DMS53 (cell line): ENCODE data around the gene KIAA1671.
"Not testable (repeated sequence)": the region's sequence is repeated elsewhere in the genome, so short reads cannot be mapped to it uniquely, and the experiment has no call there.

Experiments
- DNase-seq: peaks from one replicate; lab custom pipeline; 2025; lab: John Stamatoyannopoulos, UW

KIAA1671 gene

DNA sequence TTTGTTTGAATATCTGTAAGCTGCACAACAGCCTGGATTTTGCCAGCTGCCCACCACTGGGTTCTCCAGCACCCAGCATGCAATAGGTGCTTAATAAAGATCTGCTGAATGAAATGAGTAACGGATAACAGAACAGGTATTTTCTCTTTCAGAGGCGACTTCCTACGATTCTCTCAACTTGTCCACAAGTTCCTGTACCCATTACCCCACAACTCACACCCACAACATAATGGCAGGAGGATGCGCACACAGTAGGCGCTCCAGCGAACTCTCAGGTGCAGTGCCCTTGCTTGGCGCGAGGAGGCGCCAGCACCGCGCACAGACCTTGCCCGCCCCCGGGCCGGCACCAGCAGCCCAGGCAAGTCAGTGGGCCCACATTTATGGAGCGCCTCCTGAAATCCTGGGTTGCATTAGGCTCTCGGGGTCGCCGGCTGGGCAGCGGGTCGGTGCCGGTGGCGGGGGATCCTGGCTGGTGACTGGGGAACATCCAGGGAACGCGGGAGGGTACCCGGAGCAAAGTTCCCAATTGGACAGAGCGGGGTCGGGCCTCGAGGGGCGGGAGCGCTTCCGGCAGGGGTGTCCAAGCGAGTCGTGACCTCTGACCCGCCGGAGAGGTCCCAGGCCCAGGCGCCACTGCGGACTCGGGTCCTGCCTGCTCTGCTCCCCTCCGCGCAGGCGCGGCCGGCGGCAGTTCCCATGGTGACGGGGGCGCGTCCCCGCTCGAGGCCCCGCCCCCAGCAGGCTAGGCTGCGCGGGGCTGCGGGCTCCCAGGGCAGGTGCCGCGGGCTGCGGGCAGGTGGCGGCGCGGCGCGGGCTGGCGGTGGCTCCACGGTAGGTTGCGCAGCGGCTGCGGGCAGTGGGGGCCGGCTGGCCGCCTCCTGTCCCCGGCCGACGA is at the start of gene KIAA1671:
Gene KIAA1671 (plus strand): TSS at position 775 of the 895 bp plus-strand sequence. CDS start 75,284 bp downstream, outside the sequence.
- peak; percentile 85 for DNase-seq

DNA sequence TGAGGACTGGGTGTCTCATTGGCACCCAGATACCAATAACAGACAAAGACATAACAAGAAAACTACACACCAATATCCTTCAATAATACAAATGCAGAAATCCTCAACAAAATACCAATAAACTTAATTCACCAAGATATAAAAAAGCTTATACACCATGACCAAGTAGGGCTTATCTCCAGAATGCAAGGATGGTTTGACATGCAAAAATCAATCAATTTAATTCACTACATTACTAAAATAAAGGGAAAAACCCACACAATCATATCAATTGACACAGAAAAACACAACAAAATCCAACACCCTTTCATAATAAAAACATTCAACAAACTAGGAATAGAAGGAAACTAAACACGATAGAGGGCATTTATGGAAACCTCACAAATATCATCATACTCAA is 46.6 kb upstream of the KIAA1671 start:
- no peak for DNase-seq

DNA sequence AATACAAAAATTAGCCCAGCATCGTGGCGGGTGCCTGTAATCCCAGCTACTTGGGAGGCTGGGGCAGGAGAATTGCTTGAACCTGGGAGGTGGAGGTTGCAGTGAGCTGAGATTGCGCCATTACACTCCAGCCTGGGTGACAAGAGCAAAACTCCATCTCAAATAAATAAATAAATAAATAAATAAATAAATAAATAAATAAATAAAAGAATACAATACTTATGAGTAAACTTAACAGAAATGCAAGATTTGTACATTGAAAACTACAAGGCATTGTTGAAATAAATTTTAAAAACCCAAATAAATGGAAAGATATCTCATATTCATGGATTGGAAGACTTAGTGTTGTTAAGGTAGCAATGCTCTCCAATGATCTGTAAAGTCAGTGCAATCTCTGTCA is 45.4 kb upstream of the KIAA1671 start:
- DNase-seq = not testable (repeated sequence)

DNA sequence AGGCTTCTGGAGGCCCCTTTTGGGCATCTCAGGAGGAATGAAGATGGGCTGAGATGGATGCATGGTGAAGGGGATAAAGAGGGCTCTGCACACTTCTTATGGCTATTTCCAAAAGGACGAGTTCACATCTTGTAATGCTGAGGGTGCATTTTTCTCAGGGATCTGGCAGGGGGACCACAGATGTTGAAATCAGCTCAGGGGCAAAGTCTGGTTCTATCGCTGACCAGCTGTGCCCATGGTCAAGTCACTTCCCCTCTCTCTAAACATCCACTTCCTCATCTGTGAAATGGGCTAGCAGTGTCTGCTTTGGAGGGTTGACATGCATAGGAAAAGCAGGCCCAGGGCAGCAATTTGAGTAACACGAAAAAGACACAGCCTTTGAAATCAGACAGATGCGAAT is 32.5 kb upstream of the KIAA1671 start:
- DNase-seq = no peak

DNA sequence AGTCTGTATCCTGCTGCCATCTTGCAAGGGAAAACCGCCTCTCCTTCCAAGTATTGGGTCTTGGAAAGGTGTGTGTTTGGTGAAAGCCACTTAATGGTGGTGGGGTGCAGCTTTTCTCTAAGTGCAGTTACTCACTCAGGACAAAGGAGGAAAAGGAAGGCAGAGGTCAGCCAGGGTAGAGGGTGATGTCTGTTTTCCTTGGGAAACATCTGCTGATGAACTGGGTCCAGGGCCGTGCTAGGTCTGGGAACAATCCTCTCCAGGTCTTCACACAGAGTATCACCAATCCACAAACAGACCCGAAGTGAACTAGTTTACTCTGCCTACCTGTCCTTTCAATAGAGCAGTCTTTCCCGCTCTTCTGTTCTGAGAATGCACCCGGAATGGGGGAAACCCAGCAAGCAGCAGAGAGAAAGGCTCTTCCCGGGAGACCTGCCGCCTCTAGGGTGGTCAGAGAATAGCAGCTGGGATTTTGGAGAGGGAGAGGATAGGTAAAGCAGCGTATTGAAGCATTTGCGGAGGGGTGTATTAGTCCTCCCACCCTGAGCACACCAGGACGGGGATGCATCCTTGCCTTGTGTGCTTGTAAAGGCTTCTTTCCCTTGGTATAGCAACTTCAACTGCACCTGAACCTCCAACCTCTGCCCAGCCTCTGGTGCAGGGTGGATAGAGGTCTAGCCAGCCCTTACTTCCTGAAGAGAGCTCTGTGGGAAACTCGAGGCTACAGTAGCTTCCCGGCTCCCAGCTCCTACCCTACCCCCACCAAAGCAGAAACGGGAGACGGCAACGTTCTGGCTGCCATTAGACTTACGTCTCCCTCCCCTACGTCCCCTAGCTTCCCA is 26.7 kb upstream of the KIAA1671 start:
- DNase-seq = no peak

DNA sequence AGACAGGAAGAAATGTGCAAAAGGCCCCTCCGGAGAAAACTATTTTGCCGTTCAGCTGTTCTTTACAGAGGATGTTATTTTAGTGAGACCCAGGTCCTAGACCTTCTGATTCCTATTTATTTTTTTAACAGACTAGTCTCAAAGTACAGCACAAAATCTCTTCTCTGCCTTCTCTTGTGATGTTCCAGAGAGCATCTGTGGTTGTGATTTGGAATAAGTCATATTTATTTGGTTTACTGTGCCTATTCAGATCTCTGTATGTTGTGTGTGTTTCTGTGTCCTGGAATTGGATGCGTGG is 26.1 kb upstream of the KIAA1671 start:
- no peak for DNase-seq

DNA sequence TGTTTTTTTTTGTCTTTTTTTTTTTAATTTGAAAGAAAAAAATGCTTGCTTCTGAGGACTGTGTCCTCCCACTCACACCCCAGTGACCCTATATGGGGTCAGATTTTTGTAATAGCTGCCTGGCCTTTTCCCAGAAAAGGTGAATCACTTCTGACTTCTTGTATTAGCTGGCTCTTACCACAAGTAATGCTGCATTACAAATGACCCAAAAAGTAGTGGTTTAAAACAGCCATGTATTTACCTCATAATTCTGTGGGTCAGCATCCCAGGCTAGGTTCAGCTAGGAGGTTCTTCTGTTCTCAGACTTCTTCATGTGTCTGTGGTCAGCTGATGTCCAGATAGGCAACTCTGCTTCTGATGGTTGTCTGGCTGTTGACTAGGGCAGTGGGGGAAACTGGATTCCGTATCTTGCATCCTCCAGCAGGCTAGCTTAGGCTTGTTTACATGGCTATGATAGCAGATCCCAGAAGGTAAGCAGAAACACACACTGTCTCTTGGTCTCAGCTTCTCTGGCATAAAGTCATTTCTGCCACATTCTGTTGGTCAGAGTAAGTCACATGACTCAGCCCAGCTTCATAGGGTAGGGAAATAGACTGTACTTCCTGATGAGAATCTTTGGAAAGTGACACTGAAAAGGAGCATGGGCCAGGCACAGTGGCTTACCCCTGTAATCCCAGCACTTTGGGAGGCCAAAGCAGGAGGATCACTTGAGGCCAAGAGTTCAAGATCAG is 25.5 kb upstream of the KIAA1671 start:
- DNase-seq = peak; percentile 8

DNA sequence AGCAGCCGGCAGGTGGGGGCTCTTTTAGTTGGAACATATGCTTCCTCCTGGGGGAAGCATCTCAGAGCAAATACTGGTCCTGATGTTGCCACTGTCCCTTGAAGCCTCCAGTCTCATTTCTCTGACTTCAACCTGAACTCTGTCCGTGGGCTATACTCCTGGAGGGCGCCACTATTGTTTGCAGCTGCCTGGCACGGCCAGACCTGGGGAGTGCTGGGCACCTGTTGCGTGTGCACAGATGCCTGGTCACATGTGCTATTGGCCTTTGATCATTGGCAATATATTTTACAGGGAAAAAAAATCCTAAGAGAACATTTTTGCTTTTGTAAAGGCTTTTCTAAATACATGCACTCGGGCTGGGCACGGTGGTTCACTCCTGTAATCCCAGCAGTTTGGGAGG is 24.2 kb upstream of the KIAA1671 start:
- DNase-seq = no peak

DNA sequence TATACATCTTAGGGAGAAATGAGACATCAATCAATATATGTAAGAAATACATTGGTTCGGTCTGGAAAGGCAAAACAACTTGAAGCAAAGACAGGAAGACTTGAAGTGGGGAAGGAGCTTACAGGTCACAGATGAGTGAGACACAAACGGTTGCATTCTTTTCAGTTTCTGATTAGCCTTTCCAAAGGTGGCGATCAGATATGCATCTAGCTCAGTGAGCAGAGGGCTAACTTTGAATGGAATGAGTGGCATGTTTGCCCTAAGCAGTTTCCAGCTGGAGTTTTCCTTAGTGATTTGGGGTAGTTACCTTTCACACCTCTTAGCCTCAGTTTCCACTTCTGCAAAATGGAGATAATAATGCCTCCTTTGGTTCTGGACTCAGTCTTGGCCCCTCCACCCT is 21.8 kb upstream of the KIAA1671 start:
- no peak for DNase-seq

DNA sequence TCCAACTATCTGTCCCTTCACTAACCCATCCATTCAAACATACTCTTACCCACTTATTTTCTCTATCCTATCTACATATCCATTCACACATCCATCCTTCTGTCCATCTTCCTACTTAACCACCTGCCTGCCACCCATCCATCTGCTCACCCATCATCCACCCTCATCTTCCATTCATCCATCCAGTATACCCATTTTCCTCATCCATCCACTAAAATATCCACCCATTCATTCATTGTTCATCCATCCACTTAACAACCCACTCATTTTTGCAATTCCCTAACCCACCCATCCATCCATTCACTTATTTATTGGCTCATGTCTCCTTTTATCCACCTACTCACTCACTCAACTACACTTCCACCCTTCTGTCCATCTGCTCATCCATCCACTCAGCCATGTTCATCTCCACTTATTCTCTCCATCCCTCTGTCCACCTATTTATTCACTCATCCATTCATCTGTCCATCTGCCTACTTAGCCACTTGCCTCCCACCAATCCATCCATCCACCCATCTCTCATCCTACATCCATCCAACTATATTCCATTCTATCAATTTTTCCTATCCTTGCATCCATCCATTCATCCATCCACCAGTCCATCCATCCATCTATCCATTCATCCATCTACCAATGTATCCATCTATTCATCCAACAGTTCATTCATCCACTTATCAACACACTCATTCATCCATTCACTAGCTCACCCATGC is 16.6 kb upstream of the KIAA1671 start:
- no peak for DNase-seq

DNA sequence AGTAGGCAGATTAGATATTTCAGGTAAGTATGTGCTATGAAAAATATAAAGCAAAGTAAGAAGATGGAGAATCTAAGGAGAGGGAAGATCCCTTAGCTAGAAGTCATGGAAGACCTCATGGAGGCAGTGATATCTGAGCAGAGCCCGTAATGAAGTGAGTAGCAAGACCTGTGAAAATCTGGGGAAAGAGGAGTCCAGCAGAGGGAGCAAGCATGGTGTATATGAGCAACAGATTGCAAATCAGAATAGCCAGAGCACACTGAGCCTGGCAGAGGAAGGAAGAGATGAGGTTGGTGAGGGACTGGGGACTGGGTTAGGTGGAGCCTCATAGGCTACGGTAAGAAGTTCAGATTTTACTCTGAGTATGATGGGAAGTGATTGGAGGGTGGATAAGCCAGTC is 15.4 kb upstream of the KIAA1671 start:
- DNase-seq = peak; percentile 27

DNA sequence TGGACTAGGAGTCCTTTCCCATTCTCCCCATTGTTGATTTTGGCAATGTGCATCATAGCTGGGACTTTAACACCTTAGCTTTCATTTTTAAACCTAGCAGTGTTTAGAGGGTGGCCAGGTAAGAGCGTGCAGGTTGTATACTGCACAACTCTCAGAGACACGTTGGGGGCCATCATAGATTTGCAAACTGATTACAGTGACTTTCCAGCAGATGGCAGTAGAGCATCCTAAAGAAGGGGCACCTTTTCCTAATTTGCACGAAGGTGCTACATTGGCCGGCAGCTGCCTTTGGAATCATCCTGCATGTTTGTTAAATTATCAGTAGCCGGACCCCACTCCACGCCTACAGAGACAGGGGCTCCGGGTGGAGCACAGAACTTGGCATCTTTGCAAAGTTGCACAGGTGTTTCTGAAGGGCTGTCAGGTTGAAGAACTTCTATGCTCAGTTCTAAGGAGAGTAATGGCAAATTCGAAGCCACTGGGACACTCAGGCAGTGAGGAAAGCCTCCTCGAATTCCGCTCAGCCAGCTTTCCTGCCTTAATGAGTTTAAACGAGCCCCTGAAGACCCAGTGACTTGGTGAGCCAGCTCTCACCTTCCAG is 13.7 kb upstream of the KIAA1671 start:
- DNase-seq = peak; percentile 59

DNA sequence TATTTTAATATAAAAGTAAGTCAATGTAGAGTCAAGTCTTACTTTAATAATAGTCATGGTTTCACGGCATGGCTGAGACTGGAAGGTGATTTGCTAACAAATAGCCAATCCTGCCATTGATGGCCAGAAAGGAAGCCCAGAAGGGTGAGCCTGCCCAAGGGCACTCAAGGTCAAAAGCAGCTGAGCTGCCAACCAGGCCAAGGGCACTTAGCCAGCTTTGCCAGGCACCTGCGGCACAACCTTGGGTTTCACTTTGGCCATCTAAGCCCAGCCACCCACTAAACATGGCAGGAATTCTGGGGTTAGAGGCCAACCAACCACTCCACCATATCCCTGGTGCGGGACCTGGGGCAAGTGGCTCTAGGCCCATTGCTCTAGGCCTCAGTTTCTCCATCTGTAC is 10.2 kb upstream of the KIAA1671 start:
- no peak for DNase-seq

DNA sequence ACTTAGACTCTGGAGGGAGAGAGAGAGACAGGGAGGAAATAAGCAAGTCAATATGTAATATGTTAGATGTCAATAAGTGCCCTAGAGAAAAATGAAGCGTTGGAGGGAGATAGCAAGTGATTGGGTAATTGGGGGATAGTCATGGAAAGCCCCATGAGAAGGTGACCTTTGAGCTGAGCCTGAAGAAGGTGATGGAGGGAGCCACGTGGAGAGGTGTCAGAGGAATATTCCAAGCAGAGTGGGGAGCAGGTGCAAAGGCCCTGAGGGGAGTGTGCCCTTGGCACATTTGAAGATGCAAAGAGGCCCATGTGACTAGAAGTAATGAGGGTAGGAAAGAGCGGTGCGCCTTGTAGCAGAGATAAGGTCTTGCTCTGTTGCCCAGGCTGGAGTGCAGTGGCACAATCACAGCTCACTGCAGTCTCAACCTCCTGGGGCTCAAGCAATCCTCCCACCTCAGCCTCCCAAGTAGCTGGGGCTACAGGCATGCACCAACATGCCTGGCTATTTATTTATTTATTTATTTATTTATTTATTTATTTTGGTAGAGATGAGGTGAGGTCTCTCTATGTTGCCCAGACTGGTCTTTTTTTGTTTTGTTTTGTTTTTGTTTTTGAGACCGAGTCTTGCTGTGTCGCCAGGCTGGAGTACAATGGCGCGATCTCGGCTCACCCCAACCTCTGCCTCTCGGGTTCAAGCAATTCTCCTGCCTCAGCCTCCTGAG is 8.1 kb upstream of the KIAA1671 start:
- DNase-seq = no peak

DNA sequence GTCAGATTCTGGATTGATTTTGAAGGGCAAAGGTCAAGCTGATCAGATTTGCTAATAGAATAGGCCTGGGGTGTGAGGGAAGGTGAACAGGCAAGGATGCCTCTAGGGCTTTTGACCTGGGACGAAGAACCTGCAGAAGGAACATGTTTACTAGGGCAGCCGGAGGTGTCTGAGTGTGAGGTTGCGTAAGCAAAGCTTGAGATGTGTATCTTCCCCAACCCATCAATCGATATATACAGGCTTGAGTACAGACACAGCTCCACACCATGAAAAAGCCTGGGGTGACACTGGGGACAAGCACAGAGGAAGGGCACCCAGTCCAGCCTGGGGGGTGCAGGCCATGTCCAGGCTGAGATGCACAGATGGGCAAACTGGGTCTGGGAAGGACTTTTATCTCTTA is 7.1 kb upstream of the KIAA1671 start:
- no peak for DNase-seq

DNA sequence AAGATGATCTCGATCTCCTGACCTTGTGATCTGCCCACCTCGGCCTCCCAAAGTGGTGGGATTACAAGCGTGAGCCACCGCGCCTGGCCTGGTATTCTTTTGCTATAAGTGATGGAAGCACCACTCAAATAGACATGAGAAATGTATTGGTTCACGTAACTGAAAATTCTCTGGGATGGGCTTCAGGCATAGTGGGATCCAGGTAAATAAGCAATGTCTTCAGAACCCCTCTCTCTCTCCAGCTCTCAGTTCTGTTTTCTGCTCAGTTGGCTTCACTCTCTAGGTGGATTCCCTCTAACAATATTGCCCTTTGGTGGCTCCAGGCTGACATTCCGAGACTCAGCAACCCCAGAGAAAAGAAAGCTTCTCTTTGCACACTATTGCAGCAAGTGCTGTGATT is 5.1 kb upstream of the KIAA1671 start:
- no peak for DNase-seq

DNA sequence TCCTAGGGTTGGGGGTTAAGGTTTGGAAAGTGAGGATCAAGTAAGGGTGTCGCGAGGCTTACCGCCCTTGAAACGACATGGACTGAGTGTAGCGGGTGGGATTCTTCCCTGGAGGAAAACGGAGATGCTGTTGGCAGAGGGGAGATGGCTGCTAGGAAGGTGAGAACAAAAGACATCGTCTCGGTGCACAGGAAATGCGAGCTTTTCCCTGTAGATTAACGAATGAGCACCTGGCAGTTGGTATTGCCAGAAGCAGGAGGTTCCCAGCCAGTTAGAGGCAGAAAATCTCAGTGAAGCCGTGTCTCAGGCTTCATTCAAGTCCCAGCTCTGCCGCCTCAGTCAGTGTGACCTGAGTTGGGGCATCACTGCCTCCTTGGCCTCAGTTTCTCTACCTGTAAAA is 4.6 kb upstream of the KIAA1671 start:
- DNase-seq = no peak

DNA sequence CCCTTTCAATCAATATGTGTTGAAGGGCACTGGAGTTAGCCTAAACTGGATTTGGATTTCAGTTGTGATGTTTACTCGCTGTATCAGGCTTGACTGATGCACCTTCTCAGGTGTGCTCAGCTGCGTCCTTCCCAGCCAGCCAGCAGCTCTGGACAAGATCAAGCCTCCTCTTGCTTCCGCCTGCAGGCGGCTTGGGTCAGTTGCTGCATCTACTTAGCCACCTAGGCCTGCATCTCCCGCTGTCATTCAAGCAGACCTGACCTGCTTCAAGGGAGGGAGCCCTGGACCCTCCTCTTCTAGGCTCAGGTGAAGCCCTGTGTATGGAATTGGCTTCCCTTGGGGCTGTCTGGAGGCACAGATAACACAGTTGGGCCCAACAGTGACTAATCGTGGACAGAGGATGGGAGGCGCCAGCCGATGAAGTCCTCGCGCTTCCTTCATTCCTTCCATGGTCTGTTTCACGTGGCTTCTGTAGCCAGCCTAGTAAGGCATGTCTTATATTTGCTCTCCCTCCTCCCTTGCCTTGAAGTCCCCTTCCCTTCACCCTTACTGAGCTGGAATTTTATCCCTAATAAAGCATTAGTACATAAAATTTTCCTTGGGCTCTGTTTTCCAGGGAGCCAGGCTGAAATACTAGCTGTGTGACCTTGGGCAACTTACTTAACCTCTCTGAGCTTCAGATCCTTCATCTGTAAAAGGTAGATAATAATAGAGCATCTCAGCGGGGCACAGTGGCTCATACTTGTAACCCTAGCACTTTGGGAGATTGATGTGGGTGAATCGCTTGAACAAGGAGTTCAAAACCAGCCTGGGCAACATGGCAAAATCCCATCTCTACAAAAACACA is 3.9 kb upstream of the KIAA1671 start:
- DNase-seq = peak; percentile 3

DNA sequence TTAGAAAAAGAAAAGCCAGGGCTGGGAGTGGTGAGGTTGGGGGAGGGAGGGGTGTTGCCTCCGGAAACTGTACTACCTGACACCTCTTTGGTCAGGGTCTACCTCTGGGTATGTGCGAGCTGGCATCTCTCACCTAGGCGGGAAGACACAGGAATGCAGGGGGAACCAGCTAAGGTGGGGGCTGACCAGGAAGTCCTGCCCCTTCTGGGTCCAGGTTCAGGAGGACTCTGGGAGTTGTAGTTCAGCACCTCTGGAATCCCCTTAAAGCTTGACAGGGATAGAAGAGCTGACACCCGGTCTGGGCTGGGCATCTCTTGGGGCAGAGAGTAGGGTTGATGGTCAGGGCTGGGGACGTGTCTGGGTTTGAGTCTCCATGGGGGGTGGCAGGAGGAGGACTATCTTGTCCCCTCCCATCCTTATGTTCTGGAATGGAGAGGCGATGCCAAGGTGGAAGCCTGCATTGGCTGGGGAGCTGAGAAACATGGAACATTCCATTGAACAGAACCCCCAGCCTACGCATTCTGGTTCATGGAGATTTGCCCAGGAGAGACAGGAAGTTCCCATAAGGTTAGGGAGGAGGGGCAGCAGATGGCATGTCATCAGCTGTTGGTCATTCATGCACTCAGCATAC is 2.1 kb upstream of the KIAA1671 start:
- DNase-seq = peak; percentile 2
